IPS-NIHi7 (cell line): ENCODE results near the gene TEX2.
"Not testable (repeated sequence)": the region's sequence is repeated elsewhere in the genome, so short reads cannot be mapped to it uniquely, and the experiment has no call there.

Experiments used
- DNase-seq: peaks from one replicate; pipeline ENCODE4 v3.0.0; 2012; ENCODE audit warnings: mixed read lengths; ENCODE audit errors: extremely low spot score

The TEX2 gene

GRCh38 chr17:64183815-64184214 lies 79.2 kb downstream of the TEX2 start:
- DNase-seq, result no peak

- DNase-seq, result no peak
Observed at GRCh38 chr17:64182325-64183012, 80.6 kb downstream of the TEX2 start.

- no peak for DNase-seq
Observed at GRCh38 chr17:64180089-64181073, 82.7 kb downstream of the TEX2 start.

GRCh38 chr17:64179024-64179423 lies 84.0 kb downstream of the TEX2 start:
- DNase-seq, result not testable (repeated sequence)

GRCh38 chr17:64178011-64178825 lies 84.8 kb downstream of the TEX2 start:
- no peak for DNase-seq

- no peak for DNase-seq
Observed at GRCh38 chr17:64177311-64178010, 85.6 kb downstream of the TEX2 start.

GRCh38 chr17:64176556-64176955 lies 86.5 kb downstream of the TEX2 start:
- no peak for DNase-seq

- DNase-seq, result no peak
Observed at GRCh38 chr17:64174686-64175456, 88.2 kb downstream of the TEX2 start.

GRCh38 chr17:64173646-64174045 lies 89.4 kb downstream of the TEX2 start:
- DNase-seq, result no peak

GRCh38 chr17:64172510-64172909 lies 90.5 kb downstream of the TEX2 start:
- DNase-seq, result no peak

- DNase-seq, result no peak
Observed at GRCh38 chr17:64171041-64171440, 92.0 kb downstream of the TEX2 start.

- DNase-seq, result no peak
Observed at GRCh38 chr17:64170286-64170685, 92.8 kb downstream of the TEX2 start.

- DNase-seq, result not testable (repeated sequence)
Observed at GRCh38 chr17:64167666-64168065, 95.4 kb downstream of the TEX2 start.

- no peak for DNase-seq
Observed at GRCh38 chr17:64166876-64167275, 96.2 kb downstream of the TEX2 start.

- no peak for DNase-seq
Observed at GRCh38 chr17:64165347-64165746, 97.7 kb downstream of the TEX2 start.

GRCh38 chr17:64164596-64165285 lies 98.3 kb downstream of the TEX2 start:
- DNase-seq, result no peak

GRCh38 chr17:64163468-64163867 lies 99.6 kb downstream of the TEX2 start:
- DNase-seq, result no peak

- no peak for DNase-seq
Observed at GRCh38 chr17:64162554-64162953, 100.5 kb downstream of the TEX2 start.

- DNase-seq, result no peak
Observed at GRCh38 chr17:64161380-64162176, 101.5 kb downstream of the TEX2 start.
